AG04449 (cell line): ENCODE results near the gene TSPAN14.

Experiments used
- CTCF ChIA-PET: fragments of 350-600 bp; formaldehyde crosslinking; extraction: SDS; loops from one replicate; lab custom pipeline; 2021; ENCODE audit warnings: antibody characterized with exemption; lab: Yijun Ruan, JAX
- POLR2A ChIA-PET: fragments of 400-600, 350-600 bp; formaldehyde crosslinking; extraction: SDS; loops from one replicate; lab custom pipeline; 2020; ENCODE audit warnings: antibody characterized with exemption, inconsistent platforms; lab: Yijun Ruan, JAX
- DNase-seq: peaks from one replicate; pipeline ENCODE4 v3.0.0-alpha.2; 2010; ENCODE audit warnings: low read depth, low spot score
- H3K4me3 ChIP-seq: 2 replicates; pipeline ENCODE4 v1.5.1; 2011; ENCODE audit warnings: low read depth, mild to moderate bottlenecking, control low read depth, low read length
- TF ChIP-seq, protein P1 (sequence below): IDR thresholded peaks from one replicate; pipeline ENCODE4 v1.5.1; 2011; ENCODE audit warnings: mild to moderate bottlenecking, moderate library complexity, low read length, control low read depth, inconsistent platforms; ENCODE audit not compliant: insufficient read depth; ENCODE audit errors: missing control alignments

TSPAN14 gene, protein sequence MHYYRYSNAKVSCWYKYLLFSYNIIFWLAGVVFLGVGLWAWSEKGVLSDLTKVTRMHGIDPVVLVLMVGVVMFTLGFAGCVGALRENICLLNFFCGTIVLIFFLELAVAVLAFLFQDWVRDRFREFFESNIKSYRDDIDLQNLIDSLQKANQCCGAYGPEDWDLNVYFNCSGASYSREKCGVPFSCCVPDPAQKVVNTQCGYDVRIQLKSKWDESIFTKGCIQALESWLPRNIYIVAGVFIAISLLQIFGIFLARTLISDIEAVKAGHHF

DNA sequence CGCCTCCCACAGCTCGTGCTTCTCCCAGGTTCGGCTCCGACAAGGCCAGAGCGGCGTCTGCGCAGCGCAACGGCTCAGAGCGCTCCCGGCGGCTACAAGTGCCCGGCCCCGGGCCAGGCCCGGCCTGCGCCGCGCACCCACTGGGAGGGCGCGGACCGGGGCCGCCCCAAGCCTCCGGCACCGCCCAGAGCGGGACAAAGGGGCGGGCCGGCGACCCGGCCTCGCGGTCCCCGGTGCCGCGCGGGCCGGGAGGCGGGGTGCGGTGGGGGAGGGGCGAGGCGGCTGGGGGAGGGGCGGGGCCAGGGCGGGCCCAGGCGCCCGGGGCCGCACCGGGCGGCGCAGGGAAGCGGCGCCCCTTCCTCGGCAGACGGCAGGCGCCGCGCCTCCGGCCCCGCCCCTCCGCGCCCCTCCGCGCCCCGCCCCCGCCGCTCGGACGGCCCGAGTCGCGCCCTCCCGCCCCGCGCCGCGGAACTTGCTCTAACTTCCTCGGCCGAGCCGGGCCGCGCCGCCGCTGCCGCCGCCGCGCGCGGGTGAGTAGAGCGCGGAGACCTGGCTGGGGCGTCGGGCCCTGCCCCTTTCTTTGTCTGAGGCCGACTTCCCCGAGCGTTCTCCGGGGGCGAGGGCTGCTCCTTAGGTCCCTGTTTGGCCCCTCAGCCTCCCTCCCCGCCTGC lies at the start of gene TSPAN14:
TSPAN14 (plus strand) TSS at position 469 of the 671 bp plus-strand sequence. CDS start 34,924 bp downstream, outside the sequence.
- ChIA-PET POLR2A (interaction anchor here (0.5 to 2.8 kb wide), 3 partner anchors 46 to 52 kb away, joined by 3 to 8 read pairs (median 3); no protein-coding TSS in a partner anchor), CTCF (interaction anchor here (0.8 to 33.8 kb wide), 6 partner anchors 9 to 52 kb away, joined by 3 to 717 read pairs (median 4); no protein-coding TSS in a partner anchor)
- TF ChIP-seq, protein P1, sequence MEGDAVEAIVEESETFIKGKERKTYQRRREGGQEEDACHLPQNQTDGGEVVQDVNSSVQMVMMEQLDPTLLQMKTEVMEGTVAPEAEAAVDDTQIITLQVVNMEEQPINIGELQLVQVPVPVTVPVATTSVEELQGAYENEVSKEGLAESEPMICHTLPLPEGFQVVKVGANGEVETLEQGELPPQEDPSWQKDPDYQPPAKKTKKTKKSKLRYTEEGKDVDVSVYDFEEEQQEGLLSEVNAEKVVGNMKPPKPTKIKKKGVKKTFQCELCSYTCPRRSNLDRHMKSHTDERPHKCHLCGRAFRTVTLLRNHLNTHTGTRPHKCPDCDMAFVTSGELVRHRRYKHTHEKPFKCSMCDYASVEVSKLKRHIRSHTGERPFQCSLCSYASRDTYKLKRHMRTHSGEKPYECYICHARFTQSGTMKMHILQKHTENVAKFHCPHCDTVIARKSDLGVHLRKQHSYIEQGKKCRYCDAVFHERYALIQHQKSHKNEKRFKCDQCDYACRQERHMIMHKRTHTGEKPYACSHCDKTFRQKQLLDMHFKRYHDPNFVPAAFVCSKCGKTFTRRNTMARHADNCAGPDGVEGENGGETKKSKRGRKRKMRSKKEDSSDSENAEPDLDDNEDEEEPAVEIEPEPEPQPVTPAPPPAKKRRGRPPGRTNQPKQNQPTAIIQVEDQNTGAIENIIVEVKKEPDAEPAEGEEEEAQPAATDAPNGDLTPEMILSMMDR, result no peak
- DNase-seq, result no peak
- H3K4me3 ChIP-seq, result peak within 1 kb of the TSS; percentile 79

DNA sequence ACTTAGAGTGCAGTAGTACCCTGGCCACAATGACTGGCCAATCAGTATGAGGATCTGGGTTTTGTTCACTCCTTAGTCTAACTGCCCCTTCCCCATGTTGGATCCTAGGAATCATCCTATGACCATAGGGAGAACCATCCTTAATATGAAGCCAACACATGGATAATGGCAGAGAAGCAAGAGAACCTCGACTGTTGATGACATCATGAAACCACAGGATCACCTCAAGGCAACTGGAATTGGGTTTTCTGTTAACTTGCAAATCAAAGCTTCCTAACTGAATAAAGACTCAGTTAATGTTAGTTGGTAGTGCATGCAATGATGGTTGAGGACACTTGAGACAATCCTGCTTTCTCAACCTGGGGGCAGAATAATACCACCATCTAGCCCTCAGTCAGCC lies 49.1 kb upstream of the TSPAN14 start:
- H3K4me3 ChIP-seq, result no peak overlapping the region
- DNase-seq, result no peak
- CTCF ChIA-PET, result interaction anchor here (1.0 kb wide), 2 partner anchors 27 to 257 kb away, joined by 3 to 4 read pairs; no protein-coding TSS in a partner anchor
- POLR2A ChIA-PET, result no interaction called here
- TF ChIP-seq, protein P1, result no peak

DNA sequence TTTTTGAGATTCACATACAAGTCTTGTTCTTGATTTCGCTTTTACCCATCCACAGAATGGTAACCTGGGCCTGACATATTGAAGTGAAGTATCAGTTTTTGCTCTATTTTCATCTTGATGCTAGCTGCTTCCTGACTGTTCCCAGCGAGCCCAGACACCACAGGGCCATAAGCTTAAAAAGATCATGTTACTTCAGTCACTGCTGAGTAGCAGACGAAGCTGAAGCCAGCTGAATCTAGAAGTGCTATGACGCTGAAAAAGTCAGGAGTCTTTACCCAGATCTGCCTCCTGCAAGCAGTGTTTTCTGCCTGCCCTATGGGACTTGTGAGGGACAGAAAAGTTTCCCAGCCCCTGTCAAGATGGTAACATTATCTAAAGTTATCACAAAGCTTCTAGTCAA lies 48.5 kb upstream of the TSPAN14 start:
- TF ChIP-seq, protein P1, result no peak
- ChIA-PET CTCF (interaction anchor here (1.0 kb wide), 2 partner anchors 28 to 256 kb away, joined by 3 to 4 read pairs; no protein-coding TSS in a partner anchor), POLR2A (no interaction called here)
- no peak for DNase-seq
- no peak overlapping the region for H3K4me3 ChIP-seq

DNA sequence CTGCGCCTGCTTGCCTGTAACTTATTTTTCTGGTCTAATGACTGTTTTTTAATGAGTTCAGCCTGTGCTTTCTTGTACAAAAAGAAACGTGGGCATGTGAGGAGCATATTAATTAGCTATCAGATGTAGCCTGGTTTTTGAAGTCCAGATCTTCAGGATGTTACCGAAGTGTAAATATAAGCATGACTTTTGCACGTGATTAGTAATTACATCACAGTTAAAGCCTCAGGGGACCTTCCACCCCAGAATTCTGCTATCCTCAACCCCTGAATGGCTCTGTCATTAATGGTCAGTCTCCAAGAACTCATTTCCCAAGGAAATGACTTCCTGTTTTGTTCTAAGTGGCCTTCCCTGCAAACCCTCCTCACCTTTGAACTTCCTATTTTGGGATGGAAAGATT lies 47.9 kb upstream of the TSPAN14 start:
- DNase-seq, result no peak
- ChIA-PET POLR2A (no interaction called here), CTCF (no interaction called here)
- no peak overlapping the region for H3K4me3 ChIP-seq
- TF ChIP-seq, protein P1, result no peak

DNA sequence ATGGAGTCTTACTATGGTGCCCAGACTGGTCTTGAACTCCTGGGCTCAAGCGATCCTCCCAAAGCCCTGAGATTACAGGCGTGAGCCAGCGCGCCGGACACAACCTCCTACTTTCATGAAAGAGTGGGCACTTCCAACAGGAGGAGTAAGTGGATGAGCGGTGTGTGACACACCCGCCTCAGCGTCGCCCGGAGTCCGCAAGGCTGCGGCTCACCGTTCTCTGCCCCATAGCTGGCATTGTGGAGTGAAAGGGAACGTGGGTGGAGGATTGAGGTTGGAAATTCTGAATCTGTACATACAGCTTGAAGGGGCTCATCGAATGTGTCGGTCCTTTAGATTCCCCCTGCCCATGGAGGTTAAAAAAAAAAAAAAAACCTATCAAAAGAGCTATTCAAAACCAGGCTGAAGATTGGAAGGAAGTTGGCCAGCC lies 46.3 kb upstream of the TSPAN14 start:
- CTCF ChIA-PET, result interaction anchor here (1.2 kb wide), 1 partner anchor 98 kb away, joined by 3 read pairs; no protein-coding TSS in a partner anchor
- no peak for DNase-seq
- POLR2A ChIA-PET, result no interaction called here
- TF ChIP-seq, protein P1, result no peak
- H3K4me3 ChIP-seq, result peak overlapping the region; percentile 52
